ENCODE data around the gene TBX3. TPM values are rescaled to one million over a fixed set of nuclear protein-coding genes. Genes with fewer than 3 reads are reported as not detected.

The TBX3 gene
- total and polyA plus RNA-seq, 10 of the 15 experiments (the other 5 are each of a cell fraction or from before 2014, with no cell fraction given) = 0.04 to 0.28 (median 0.08) TPM; not detected in 7

GRCh38 chr12:114709112-114709511 lies 25.1 kb upstream of the TBX3 start:
- H4K20me1 ChIP-seq (ENCODE audit: control insufficient read depth, insufficient read depth) = no peaks in the 10 kb centered on the region
- no peaks in the 10 kb centered on the region for H3K4me1 ChIP-seq (ENCODE audit: control insufficient read depth, insufficient read depth, low read length)
- no peak overlapping the region for H3K27ac ChIP-seq (ENCODE audit: control insufficient read depth, insufficient read depth)
- no peak overlapping the region for H3K4me2 ChIP-seq (ENCODE audit: control insufficient read depth, insufficient read depth)
- 63% methylated on average over 9 of the region's 9 CpGs for WGBS (ENCODE audit: insufficient coverage, insufficient replicate concordance, low lambda C conversion rate, missing lambda C conversion rate)
- intact Hi-C loops (cut with micrococcal nuclease; ENCODE audit: unreplicated experiment) = no loop called here
- in situ Hi-C loops (cut with MboI) = no loop called here
- no peak for FAIRE-seq
- SMC1A ChIA-PET (ENCODE audit: uncharacterized antibody, unreplicated experiment) = no interaction called here
- H3K79me2 ChIP-seq (ENCODE audit: control insufficient read depth, insufficient read depth, low read length) = no peaks in the 10 kb centered on the region
- no peak for ATAC-seq
- RAD21 ChIA-PET (ENCODE audit: unreplicated experiment) = no interaction called here
- POLR2A ChIA-PET = no interaction called here
- no peak for DNase-seq (ENCODE audit: low read depth, low spot score)
- no peak overlapping the region for H3K4me3 ChIP-seq
- H3K27me3 ChIP-seq (replicated peaks in 1 of 2; ENCODE audit: control insufficient read depth in 2 of 2, insufficient read depth in 2 of 2, low read length in 1 of 2) = no peaks in the 10 kb centered on the region
- CTCF ChIA-PET = no interaction called here
- H3K36me3 ChIP-seq (ENCODE audit: control insufficient read depth in 2 of 2, insufficient read depth in 2 of 2, low read length in 1 of 2) = no peaks in the 10 kb centered on the region
- H3K9me3 ChIP-seq (replicated peaks; ENCODE audit: control insufficient read depth, insufficient read depth, low read length) = no peaks in the 10 kb centered on the region; the same call in 2 of the 3 replicates
- no peak overlapping the region for H3K9ac ChIP-seq (ENCODE audit: control insufficient read depth, insufficient read depth, low read length)
- BruUV-seq (replicated peaks) = no TSS peak
- H2AFZ ChIP-seq (ENCODE audit: control insufficient read depth, low read depth, low read length) = no peak overlapping the region
- TF ChIP-seq ZNF592 (IDR thresholded peaks at IDR 0.05) (no peak), RCOR1 (conservative IDR thresholded peaks at IDR 0.05; ENCODE audit: low read depth, low read length) (no peak), SIX5 (IDR thresholded peaks at IDR 0.05; ENCODE audit: low read depth, low read length, severe bottlenecking) (no peak), IRF3 (IDR thresholded peaks at IDR 0.05) (no peak), FOS (IDR thresholded peaks at IDR 0.05; ENCODE audit: borderline replicate concordance, extremely low read depth, insufficient read length) (no peak), BRCA1 (IDR thresholded peaks at IDR 0.05; ENCODE audit: low read depth, low read length) (no peak), SMAD1 (IDR thresholded peaks at IDR 0.05; ENCODE audit: low read depth, partially characterized antibody) (no peak), ESRRA (IDR thresholded peaks at IDR 0.05; ENCODE audit: low read length) (no peak), POLR2AphosphoS2 (IDR thresholded peaks at IDR 0.05; ENCODE audit: low read depth, low read length) (no peak), PML (IDR thresholded peaks at IDR 0.05; ENCODE audit: low read length) (no peak), NFXL1 (IDR thresholded peaks at IDR 0.05; ENCODE audit: borderline replicate concordance) (no peak), CUX1 (IDR thresholded peaks at IDR 0.05; ENCODE audit: insufficient replicate concordance, low read depth, low read length) (no peak)
